IPS-18c (cell line): ENCODE data around the gene MAFB.

Source experiments
- H3K4me3 ChIP-seq: 2 replicates; pipeline ENCODE4 v1.7.0; 2013; ENCODE audit warnings: low read depth, mild to moderate bottlenecking, low read length, moderate library complexity; ENCODE audit not compliant: insufficient read depth
- H3K9me3 ChIP-seq: one replicate; pipeline ENCODE4 v1.6.1; 2013; ENCODE audit warnings: mild to moderate bottlenecking, low read length, moderate library complexity; ENCODE audit not compliant: control insufficient read depth, insufficient read depth

MAFB gene

GRCh38 chr20:40648210-40649072, 40.6 kb downstream of the MAFB start:
- Histone ChIP-seq H3K4me3 (no peak overlapping the region), H3K9me3 (no peaks in the 10 kb centered on the region)

GRCh38 chr20:40646813-40647212, 42.2 kb downstream of the MAFB start:
- no peaks in the 10 kb centered on the region for H3K9me3 ChIP-seq
- H3K4me3 ChIP-seq, result no peak overlapping the region

GRCh38 chr20:40646361-40646760, 42.7 kb downstream of the MAFB start:
- H3K4me3 ChIP-seq, result no peak overlapping the region
- H3K9me3 ChIP-seq, result no peaks in the 10 kb centered on the region

- H3K9me3 ChIP-seq, result no peaks in the 10 kb centered on the region
Observed at GRCh38 chr20:40644863-40645262, 44.2 kb downstream of the MAFB start.

GRCh38 chr20:40643891-40644290, 45.1 kb downstream of the MAFB start:
- H3K4me3 ChIP-seq, result no peak overlapping the region
- H3K9me3 ChIP-seq, result no peaks in the 10 kb centered on the region

More at GRCh38 chr20:40644863-40645262, 44.2 kb downstream of the MAFB start:
- no peak overlapping the region for H3K4me3 ChIP-seq

- H3K4me3 ChIP-seq, result no peak overlapping the region
- H3K9me3 ChIP-seq, result no peaks in the 10 kb centered on the region
Observed at GRCh38 chr20:40641809-40642208, 47.2 kb downstream of the MAFB start.

- H3K9me3 ChIP-seq, result no peaks in the 10 kb centered on the region
- no peak overlapping the region for H3K4me3 ChIP-seq
Observed at GRCh38 chr20:40641202-40641601, 47.8 kb downstream of the MAFB start.

GRCh38 chr20:40640667-40641066, 48.4 kb downstream of the MAFB start:
- no peaks in the 10 kb centered on the region for H3K9me3 ChIP-seq
- no peak overlapping the region for H3K4me3 ChIP-seq

- Histone ChIP-seq H3K4me3 (no peak overlapping the region), H3K9me3 (no peaks in the 10 kb centered on the region)
Observed at GRCh38 chr20:40639676-40640355, 49.2 kb downstream of the MAFB start.

- H3K4me3 ChIP-seq, result no peak overlapping the region
- H3K9me3 ChIP-seq, result no peaks in the 10 kb centered on the region
Observed at GRCh38 chr20:40639132-40639531, 49.9 kb downstream of the MAFB start.

- no peak overlapping the region for H3K4me3 ChIP-seq
- H3K9me3 ChIP-seq, result no peaks in the 10 kb centered on the region
Observed at GRCh38 chr20:40638414-40638813, 50.6 kb downstream of the MAFB start.

GRCh38 chr20:40637176-40637575, 51.9 kb downstream of the MAFB start:
- no peaks in the 10 kb centered on the region for H3K9me3 ChIP-seq

GRCh38 chr20:40636486-40636885, 52.5 kb downstream of the MAFB start:
- Histone ChIP-seq H3K9me3 (no peaks in the 10 kb centered on the region), H3K4me3 (no peak overlapping the region)

More at GRCh38 chr20:40637176-40637575, 51.9 kb downstream of the MAFB start:
- no peak overlapping the region for H3K4me3 ChIP-seq

GRCh38 chr20:40635971-40636370, 53.1 kb downstream of the MAFB start:
- no peaks in the 10 kb centered on the region for H3K9me3 ChIP-seq

More at GRCh38 chr20:40635971-40636370, 53.1 kb downstream of the MAFB start:
- no peak overlapping the region for H3K4me3 ChIP-seq
